ENCODE measurements around the gene DPYSL3.

DNA sequence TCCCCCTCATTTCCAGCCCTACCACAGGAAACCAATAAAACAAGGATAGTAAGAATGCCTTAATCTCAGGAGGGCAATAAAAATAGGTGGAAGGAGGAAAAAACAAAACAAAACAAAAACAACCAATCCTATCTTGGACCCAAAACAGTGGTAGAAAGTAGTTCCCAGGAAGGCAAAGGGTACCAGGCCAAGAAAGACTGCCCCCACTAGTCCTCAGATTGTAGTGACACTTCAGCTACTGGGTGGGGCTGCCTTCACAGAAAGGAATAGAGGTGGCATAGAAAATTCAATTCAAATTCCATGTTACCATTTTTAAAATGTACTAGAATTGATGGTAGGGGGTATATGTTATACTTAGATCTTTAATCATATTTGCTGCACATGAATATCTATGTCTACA lies 59.3 kb downstream of the DPYSL3 start:
- no peak for TF ChIP-seq GATA2 (IDR thresholded peaks at IDR 0.05; ENCODE audit: low read depth, low read length)
- TF ChIP-seq GATA3 (IDR thresholded peaks at IDR 0.05; ENCODE audit: low read depth, low read length) = no peak
